ENCODE results near the gene RD3L.

DNA sequence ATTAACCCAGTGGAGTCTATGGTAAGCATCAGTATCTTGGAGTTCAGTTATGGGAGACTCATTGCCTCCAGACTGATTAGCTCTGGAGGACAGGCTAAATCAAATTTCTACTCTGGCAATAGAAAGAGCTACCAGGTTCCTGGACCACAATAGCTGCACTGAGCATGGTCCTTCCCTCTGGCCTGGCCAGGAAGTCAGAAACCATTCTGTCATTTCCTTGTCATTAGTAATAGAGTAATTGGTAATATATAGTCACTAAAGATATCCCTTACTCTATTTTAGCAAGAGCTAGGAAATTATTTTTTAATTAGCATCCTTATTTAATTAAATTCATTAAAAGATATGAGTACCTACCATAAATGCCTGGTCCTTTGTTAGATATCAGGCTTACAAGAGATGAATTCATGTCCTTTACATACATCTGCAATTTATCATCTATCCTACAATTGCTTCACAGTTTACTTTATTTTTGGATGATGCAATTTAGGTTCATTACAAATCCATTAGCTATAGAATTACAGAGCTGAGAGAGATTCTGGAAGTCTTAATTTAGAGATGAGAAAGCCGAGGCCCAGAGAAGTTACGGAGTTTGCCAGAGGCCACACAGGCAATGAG, 37.7 kb downstream of the RD3L start:
- TF ChIP-seq, protein P1, sequence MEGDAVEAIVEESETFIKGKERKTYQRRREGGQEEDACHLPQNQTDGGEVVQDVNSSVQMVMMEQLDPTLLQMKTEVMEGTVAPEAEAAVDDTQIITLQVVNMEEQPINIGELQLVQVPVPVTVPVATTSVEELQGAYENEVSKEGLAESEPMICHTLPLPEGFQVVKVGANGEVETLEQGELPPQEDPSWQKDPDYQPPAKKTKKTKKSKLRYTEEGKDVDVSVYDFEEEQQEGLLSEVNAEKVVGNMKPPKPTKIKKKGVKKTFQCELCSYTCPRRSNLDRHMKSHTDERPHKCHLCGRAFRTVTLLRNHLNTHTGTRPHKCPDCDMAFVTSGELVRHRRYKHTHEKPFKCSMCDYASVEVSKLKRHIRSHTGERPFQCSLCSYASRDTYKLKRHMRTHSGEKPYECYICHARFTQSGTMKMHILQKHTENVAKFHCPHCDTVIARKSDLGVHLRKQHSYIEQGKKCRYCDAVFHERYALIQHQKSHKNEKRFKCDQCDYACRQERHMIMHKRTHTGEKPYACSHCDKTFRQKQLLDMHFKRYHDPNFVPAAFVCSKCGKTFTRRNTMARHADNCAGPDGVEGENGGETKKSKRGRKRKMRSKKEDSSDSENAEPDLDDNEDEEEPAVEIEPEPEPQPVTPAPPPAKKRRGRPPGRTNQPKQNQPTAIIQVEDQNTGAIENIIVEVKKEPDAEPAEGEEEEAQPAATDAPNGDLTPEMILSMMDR (IDR thresholded peaks at IDR 0.05): no peak
- no peak for TF ChIP-seq POLR2A (IDR thresholded peaks at IDR 0.05)
